ENCODE results near the gene RASA3. TPM values are rescaled to one million over a fixed set of nuclear protein-coding genes. Genes with fewer than 3 reads are reported as not detected.

RASA3 gene
- total and polyA plus RNA-seq, 12 donors, result 6.8 to 16.9 (median 10.3) TPM

- TF ChIP-seq, protein P1, sequence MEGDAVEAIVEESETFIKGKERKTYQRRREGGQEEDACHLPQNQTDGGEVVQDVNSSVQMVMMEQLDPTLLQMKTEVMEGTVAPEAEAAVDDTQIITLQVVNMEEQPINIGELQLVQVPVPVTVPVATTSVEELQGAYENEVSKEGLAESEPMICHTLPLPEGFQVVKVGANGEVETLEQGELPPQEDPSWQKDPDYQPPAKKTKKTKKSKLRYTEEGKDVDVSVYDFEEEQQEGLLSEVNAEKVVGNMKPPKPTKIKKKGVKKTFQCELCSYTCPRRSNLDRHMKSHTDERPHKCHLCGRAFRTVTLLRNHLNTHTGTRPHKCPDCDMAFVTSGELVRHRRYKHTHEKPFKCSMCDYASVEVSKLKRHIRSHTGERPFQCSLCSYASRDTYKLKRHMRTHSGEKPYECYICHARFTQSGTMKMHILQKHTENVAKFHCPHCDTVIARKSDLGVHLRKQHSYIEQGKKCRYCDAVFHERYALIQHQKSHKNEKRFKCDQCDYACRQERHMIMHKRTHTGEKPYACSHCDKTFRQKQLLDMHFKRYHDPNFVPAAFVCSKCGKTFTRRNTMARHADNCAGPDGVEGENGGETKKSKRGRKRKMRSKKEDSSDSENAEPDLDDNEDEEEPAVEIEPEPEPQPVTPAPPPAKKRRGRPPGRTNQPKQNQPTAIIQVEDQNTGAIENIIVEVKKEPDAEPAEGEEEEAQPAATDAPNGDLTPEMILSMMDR (IDR thresholded peaks at IDR 0.05), result peak in 3 of 9 donors; percentile 3 to 48 (median 16)
- H3K9me3 ChIP-seq, result no peaks in the 10 kb centered on the region
- H3K36me3 ChIP-seq, result peaks cover 0 to 31% (median 0%) of the 10 kb centered on the region in 9 donors
- peak overlapping the region in 1 of 10 donors; percentile 70 for H3K27ac ChIP-seq
- ATAC-seq (peak in 7 of 8 donors; percentile 13 to 50 (median 39)), DNase-seq (no peak)
- intact Hi-C loops (cut with DNase I), result no loop called here
- H3K4me1 ChIP-seq, result peaks cover 0 to 59% (median 20%) of the 10 kb centered on the region in 9 donors
- 62 to 68% methylated on average over 25 of the region's 25 CpGs for WGBS, 2 donors
- peak overlapping the region in 1 of 10 donors; percentile 24 for H3K4me3 ChIP-seq
- no peaks in the 10 kb centered on the region for H3K27me3 ChIP-seq
Measured at GRCh38 chr13:114110091-114110829, 22.2 kb downstream of the RASA3 start.

DNA sequence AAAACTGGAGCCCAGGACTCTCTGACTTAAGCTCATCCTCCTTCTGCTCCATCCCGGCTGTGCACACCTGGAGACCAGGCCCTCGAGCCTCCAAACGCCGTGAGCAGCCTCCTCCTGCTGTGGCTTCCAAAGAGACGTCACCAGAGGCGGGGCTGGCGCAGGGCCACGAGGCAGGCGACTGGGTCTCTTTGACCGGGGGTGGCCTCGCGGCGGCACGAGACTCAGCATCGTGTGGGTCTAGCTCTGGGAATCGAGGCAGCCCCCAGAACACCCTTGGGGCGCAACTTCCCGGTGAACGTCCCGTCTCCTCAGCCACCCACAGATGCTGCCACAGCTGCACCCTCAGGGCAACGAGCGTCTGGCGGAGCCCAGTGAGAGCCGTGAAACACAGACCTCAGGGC lies 22.8 kb downstream of the RASA3 start:
- Histone ChIP-seq H3K4me1 (peaks cover 0 to 53% (median 17%) of the 10 kb centered on the region in 9 donors), H3K9me3 (no peaks in the 10 kb centered on the region), H3K36me3 (peaks cover 0 to 31% (median 0%) of the 10 kb centered on the region in 9 donors), H3K27me3 (no peaks in the 10 kb centered on the region), H3K27ac (peak overlapping the region in 1 of 10 donors; percentile 70), H3K4me3 (peak overlapping the region in 1 of 10 donors; percentile 24)
- WGBS, 2 donors, result 75 to 80% methylated on average over 24 of the region's 24 CpGs
- TF ChIP-seq, protein P1 (IDR thresholded peaks at IDR 0.05), result no peak
- intact Hi-C loops (cut with DNase I), result no loop called here
- DNase-seq, result no peak
- ATAC-seq, result peak in 1 of 8 donors; percentile 10

DNA sequence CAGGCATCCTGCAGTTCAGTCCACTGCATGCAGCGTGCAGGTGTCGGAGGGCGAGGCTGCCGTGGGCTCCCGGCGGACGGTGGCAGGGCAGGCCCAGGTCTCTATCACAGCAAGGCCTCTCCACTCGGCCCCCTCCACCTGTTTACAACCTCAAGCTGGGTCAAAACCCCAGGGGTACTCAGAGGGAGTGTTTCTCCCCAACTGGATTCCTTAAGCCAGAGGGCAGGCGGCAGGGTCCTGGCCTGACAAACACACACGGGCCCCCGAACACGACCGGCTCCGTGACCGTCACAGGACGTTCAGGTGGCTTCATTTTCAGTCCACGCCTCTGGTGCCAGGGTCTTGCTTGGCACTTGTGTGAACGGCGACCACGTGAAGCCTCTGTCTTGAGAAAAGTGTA lies 23.5 kb downstream of the RASA3 start:
- intact Hi-C loops (cut with DNase I), result no loop called here
- no peak overlapping the region for H3K27ac ChIP-seq
- H3K4me1 ChIP-seq, result peaks cover 0 to 46% (median 17%) of the 10 kb centered on the region in 9 donors
- WGBS, 2 donors, result 89 to 92% methylated on average over 20 of the region's 20 CpGs
- TF ChIP-seq, protein P1 (IDR thresholded peaks at IDR 0.05), result no peak
- DNase-seq (no peak), ATAC-seq (no peak)
- no peaks in the 10 kb centered on the region for H3K9me3 ChIP-seq
- H3K27me3 ChIP-seq, result no peaks in the 10 kb centered on the region
- peaks cover 0 to 31% (median 0%) of the 10 kb centered on the region in 9 donors for H3K36me3 ChIP-seq
- H3K4me3 ChIP-seq, result no peak overlapping the region

- Histone ChIP-seq H3K9me3 (no peaks in the 10 kb centered on the region), H3K36me3 (peaks cover 0 to 29% (median 0%) of the 10 kb centered on the region in 9 donors), H3K27me3 (no peaks in the 10 kb centered on the region), H3K4me1 (peaks cover 0 to 45% (median 17%) of the 10 kb centered on the region in 9 donors), H3K27ac (no peak overlapping the region), H3K4me3 (no peak overlapping the region)
- intact Hi-C loops (cut with DNase I), result no loop called here
- ATAC-seq, result no peak
- TF ChIP-seq, protein P1 (IDR thresholded peaks at IDR 0.05), result no peak
- WGBS, 2 donors, result 94 to 95% methylated on average over 33 of the region's 33 CpGs
- no peak for DNase-seq
Measured at GRCh38 chr13:114108141-114108761, 24.2 kb downstream of the RASA3 start.

All from heart right ventricle (tissue), 16 donors.